HG03159 (cell line): ENCODE measurements around the gene CPLX3.

Experiments used
- ATAC-seq: cut with Tn5 transposase; IDR thresholded peaks from one replicate; pipeline ENCODE4 v1.9.1; 2021; ENCODE audit warnings: mild to moderate bottlenecking, moderate library complexity; ENCODE audit not compliant: unreplicated experiment

The CPLX3 gene

DNA sequence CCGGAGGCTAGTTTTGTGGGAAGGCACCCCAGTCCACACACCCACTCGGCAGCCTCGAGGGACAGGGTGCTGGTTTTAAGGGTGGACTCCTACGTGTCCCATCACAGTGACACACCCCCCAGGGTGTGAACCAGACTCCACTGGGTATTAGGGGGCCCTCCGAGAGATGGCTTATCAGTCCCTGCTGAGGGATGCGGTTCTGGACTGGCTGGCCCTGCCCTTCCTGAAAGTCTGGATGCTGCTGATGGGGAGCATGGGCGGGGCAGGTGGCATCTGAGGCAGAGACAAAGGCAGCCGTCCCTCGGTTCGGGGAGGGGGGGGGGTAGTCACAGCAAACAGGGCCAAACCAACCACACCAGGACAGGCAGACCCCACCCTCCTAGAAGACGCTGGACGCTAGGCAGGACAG lies 17.5 kb downstream of the CPLX3 start:
- ATAC-seq: no peak

DNA sequence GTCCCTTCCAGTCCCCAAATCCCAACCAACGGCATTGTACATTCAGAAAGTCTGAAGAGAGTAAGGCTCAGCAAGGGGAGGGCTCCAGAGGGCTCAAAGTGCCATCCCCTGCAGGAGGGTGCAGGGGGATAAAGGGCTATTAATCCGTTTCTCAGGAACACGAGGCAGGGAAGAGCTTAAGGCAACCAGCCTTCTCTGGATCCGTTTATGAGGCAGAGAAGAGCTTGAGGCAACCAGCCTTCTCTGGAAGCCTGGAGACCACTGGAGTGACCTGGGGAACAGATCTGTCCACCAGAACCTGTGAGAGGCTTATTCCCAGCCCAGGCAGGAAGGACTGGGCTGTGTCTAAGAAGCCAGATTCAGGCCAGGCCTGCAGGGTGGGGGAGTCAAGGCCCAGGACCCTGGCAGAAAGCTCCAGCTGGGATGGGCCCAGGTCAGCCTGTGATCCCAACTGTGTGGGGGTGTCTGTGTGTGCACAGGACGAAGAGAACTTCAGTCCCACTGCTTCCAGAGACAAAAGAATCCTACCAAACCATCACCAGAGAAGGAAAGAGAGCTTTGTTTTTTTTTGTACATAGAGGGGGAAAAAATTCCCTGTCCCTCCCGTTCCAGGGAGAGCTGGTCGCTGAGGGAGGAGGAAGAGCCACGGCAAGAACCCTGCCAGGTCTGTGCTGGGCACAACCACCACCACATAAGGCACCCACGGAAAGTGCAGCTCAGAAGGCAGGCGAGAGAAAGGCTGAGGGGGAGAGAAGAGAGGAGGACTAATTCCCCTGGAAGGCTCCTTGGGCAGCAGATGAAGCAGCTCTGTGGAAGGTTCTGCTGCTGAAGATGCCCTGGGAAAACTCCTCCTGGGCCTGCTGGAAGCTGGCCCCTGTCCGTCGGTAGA lies 18.1 kb downstream of the CPLX3 start:
- ATAC-seq: no peak

DNA sequence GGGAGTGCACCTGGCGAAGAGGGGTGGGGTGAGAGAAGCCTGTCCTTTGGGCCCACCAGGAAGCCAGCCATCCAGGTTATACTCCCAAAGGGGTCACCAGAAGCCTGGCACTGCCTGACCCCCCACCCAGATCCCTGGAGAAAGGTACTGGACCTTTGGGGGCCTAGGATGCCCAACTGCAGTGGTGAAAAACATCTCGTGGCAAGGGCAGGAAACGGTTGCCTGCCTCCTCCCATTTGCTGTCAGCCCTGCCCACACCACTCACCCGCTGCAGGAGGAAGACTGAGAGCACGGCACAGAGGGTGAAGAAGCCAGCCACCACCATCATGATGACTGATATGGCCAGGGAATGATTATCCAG lies 18.8 kb downstream of the CPLX3 start:
- ATAC-seq: no peak

DNA sequence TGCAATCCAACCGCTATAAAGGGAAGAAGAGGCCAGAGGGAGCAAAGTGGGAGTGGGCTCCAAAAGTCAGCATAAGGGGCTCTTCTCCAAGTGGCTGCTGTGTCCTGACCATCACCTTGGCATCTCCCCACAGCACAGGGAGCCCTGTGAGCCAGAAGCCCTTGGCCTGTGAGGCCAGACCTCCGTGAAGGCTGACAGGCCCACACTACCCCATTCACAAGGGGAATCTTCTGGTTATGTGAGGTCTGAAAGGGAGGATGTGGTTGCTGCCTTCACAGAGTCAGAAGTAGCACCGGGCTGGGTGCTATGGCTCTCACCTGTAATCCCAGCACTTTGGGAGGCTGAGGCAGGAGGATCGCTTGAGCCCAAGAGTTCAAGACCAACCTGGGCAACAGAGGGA lies 19.2 kb downstream of the CPLX3 start:
- no peak for ATAC-seq

DNA sequence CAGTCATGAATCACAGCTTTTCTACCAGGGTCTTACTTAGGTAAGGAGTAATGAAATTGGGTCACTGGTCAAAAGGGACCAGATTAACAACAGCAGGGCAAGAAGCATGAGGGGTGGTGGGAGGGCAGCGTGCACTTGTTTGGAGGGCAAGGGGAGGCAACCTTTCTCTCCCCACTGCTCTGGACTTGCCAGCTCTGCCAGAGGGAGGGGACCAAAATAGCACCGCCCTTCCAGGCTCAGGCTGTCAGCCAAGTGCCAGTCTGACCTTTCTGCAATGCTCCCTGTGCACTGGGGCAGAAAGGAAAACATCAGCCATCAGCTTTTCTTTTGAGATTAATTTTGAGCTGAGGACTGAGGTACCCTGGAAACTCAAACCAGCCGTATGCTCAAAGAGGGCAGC lies 21.0 kb downstream of the CPLX3 start:
- ATAC-seq: no peak

DNA sequence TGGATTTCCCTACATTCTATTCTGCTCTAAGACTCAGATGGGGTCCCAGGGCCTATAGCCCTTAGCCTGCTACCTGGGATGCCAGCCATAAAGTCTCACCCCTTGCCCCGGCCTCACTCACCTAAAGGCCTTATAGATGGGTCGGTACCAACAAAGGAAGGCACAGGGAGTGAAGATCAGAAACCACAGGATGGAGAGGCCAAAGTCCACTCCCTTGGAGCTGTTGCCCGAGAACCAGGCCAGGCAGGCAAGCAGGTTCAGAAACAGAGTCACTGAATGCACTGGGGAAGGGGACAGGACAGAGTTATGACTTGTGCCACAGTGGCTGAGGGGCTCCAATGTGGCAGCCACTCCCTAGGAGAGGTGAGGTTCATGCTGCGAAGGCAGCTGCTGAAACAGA lies 24.0 kb downstream of the CPLX3 start:
- ATAC-seq: no peak

DNA sequence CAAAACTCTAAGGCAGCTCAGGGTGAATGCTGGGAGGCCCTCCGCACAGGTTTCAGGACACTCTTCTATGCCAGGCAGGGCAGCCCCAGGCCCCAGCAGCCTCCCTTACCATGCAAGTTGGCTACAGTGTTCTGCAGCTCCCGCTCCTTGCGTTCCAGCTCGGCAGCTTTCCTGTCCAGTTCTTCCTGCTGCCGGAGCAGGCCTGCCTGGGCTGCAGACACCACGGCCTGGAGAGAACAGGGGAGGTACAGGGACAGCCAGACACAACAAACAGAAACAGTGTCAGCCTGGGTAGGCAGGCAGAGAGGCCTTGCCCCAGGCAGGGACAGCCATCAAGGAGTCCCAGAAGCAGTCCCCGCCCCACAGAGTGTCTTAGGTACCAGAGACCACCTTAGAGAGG lies 25.5 kb downstream of the CPLX3 start:
- no peak for ATAC-seq

DNA sequence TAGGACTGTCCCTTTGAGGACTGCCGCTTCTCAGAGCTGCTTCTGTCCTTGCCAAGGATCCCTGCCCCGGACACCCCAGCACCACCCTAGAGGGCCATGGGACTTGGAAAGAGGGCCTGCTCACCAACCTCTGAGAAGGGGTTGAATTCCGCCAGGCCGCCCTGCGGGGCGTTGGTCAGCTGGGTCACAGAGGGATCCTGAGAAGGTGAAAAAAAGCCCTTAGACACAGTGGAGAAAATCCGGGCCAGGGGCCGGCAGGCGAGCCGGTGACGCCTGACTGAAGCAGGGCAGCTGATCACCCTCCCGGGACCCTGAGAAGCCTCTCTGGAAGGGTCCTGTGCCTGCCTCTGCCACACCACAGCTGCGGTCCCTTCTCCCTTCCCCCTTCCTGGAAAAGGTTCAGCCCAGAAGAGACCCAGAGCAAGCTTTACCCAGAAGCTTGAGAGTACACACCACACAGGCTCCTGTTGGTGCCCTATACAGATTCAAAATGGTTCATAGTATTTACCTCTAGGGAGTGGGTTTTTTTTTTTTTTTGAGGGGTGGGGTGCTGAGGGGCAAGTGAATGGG lies 28.1 kb downstream of the CPLX3 start:
- ATAC-seq: no peak

DNA sequence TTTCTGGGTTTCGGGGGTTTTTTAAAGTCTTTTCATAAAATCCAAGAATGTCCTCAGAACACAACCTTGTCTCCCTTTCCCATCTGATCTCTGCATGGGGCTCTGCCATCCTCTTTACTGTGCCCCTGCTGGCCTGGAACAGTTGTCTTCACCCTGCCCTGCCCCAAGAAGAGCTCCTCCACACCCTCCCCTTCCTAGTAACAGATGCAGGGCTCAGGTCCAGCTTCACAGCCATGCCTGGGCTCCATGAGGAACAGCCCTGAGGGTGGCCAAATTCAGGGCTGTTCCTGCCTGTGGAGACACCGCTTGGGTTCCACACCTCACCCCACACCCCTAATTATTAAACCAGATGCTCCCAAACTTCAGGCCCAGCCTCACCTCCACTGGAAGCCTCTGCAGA lies 29.4 kb downstream of the CPLX3 start:
- ATAC-seq: no peak

DNA sequence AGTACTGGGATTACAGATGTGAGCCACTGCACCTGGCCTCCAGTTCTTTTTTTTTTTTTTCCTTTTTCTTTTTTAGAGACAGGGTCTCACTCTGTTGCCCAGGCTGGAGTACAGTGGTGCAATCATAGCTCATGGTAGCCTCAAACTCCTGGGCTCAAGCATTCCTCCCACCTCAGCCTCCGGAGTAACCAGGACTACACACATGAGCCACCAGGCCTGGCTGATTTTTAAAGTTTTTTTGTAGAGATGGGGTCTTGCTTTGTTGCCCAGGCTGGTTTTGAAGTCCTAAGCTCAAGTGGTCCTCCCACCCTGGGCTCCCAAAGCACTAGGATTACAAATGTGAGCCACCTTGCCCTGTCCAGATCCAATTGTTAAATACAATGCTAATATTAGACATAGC lies 30.1 kb downstream of the CPLX3 start:
- no peak for ATAC-seq

DNA sequence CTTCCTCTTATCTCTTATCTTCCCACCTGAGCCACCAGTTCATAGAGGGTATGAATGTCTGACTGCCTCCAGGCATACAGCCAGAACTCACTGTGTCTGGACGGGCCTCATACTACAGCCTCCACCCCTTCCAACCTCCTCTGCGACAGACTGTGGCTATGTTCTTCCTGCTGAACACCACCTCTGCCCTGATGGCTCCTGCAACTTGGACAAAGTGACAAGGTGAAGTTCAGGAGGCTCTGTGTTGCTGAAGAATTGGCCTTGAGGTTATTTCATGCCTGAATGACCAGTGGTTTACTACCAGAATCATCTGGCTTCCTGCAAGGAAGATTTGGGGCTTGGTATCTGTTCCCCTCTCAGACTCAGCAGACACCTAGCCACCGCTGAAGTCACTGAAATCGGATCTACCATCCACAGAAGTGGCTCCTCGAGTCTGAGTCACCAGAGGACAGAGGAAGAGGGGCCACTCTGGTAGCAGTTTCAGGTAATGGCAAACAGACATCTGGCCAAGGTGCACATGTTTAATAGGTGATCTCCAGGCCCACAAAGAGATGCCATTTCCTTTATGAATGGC lies 30.7 kb downstream of the CPLX3 start:
- peak; percentile 75 for ATAC-seq

DNA sequence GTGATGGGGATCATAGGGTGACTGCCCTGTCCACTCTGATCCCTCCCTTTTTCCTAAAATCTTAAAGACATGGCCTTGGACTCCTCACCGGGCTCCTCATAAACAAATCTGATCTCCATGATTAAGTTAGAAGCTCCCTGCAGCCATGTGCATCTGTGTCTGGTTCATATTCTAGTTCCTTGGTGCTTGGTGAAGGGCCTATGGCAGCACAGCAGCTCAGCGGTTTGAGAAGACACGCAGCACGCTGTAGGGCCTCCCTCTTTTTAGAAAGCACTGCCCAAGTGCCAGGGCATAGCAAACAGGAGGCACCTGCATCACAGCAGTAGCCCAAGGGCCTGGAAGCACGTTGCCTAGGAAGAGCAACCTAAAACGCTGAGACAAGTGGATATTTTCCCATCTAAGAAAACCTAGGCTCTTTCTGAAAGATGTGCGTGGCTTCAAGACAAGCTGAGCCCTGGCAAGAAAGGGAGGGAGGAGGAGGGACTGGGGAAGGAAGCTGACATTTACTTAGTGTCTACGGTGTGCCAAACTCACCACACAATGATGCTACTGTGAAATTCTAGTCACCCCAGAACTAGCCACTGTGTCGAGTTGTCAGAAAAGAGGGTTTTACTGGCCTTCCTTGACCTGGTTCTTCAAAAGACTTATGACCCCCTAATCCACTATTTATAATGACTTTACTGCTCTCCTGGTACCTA lies 31.4 kb downstream of the CPLX3 start:
- ATAC-seq: peak; percentile 6

DNA sequence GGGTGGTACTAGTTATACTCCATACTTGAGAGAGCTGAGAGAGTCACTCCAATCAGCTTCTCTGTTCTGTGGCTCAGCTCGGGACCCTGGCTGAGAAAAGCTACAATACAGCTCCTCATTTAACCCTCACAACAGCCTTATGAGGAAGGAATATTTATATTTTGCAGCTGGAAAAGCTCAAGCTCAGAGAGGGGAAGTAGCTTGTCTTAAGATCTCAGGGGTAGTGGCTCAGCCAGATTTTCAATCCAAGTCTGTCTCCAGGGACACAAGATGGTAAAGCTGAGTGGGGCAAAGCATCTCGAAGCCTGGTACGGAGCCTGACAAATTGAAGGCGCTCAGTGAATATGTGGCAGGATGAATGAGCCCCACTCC lies 31.9 kb downstream of the CPLX3 start:
- no peak for ATAC-seq

DNA sequence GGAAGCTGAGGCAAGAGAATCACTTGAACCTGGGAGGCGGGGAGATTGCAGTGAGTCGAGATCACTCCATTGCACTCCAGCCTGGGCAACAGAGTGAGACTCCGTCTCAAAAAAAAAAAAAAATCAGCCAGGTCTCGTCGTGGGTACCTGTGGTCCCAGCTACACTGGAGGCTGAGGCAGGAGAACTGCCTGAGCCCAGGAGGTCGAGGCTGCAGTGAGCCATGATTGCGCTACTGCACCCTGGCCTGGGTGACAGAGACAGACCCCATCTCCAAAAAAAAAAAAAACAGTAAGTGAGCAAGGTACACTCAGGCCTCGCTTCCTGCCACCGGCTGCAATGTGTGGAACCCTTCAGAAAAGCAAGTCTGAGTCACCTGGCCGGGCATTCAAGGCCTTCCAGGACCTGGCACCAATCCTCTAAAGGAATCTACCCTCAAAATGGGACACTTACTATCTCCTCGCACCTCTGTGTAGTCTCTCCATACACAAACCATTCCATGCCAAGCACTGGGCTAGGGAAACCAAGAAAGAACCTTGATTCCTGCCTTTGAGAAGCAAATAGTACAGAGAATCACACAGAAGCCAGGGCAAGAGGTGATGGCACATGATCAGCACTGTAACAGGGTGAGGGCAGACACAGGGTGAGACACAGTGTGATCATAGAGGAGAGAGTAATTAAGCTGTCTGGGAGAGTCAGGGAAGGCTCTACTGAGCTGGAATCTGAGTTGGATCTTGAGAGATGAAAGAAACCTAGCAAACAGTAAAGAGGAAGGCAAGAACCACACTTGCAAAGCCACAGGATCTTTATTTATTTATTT lies 37.0 kb downstream of the CPLX3 start:
- no peak for ATAC-seq

DNA sequence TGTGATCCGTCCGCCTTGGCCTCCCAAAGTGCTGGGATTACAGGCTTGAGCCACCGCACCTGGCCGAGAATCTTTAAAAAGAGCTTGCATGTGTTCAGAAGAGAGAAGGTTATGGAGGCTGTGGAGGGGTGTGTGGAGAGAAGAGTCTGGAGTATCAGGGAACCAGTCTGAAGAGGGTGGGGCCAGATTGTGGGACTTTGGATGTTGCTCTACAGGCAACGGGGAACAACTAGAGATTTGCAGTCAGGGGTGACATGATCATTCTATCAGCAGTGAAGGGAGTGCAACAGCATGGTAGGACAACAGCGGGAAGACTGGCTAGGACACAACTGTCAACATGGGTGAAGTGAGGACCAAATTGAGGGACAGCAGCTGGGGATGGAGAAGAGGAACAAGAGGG lies 37.9 kb downstream of the CPLX3 start:
- ATAC-seq: no peak

DNA sequence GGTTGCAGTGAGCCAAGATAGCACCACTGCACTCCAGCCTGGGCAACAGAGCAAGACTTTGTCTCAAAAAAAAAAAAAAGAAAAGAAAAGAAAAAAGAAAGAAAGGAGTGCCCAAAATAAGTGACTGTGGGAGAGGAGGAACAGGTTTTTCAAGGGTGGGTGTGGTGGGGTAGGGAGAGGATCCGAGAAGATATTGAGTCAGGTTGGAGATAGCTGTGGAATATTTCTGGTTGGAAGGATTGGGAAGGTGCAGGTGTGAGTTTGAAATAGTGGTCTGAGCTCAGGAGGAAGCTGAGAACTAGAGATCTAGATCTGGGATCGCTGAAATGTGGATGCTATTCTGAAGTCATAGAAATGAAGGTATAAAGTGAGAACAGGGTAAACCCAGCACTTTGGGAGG lies 38.9 kb downstream of the CPLX3 start:
- ATAC-seq: no peak

DNA sequence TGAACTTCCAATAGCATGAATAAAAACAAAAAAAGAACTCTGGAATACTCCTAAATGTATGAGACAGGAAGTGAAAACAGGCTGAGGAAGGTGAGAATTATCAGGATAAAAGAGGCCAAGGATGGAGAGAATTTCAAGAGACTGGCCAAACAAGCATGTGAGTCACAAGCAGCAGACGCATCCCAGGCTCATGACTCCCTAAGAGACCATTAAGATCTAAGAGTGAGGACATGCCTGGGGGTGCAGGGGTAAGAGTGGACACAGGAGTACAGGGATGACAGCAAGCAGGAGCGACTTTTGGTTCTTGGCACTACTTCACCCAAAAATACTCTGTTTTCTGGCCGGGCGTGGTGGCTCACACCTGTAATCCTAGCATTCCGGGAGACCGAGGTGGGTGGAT lies 39.7 kb downstream of the CPLX3 start:
- no peak for ATAC-seq

DNA sequence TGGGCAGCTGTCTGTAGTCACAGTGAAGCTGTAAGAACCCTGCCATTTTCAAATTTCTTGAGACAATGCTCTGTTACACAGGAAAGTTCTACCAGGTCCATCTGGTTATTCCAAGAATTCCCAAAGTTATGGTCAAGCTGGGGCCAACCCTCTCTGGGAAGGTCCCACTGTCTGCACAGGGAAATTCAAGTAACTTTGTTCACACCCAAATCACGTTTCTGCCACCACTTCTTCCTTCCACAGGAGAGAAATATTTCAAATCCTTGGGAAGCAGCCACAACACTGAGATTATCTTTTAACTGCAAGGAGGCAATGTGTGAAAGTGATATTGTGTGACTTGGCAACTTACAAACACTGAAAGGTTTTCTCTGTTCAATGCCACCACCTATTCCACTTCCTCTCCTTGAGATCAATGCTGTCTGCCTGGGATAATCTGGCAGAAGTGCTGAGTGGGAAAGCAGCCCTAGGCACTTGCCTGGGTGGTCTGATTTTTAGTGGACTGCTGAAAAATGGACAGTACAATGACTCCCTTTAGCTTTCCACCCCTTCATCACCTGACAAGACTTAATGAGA lies 41.1 kb downstream of the CPLX3 start:
- ATAC-seq: no peak

DNA sequence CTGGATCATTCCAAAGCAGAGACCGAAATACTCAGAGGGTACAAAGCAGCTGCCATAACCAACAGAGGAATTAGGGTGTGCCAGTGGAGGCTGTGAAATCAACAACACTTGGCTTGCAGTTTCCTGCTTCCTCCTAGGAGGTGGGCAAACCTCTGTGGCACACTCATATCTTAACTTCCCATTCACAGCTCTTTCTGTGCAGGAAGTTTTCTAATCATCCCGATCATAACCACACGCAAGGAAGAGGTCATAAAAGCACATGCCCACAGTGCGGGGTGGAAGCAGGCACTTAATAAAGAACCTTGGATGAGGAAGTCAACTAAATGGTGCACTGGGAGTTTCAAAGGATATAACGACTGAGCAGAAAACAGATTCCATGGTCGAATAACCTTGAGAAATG lies 41.6 kb downstream of the CPLX3 start:
- ATAC-seq: no peak

DNA sequence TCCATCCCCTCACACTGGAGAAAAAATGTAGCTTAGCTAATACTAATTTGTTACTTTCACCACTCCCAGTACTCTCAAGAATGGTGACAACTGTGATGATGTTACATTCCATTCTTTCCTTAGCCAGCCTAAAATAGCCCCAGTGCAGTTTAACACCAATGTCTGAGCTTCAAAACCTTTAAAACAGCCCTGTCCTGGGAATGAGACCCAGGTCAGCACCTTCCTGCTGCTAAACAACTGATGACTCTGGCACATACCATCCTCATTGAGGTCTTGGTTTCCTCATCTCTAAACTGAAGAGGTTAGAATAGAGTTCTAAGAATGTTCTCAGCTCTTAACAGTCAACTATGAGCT lies 42.9 kb downstream of the CPLX3 start:
- no peak for ATAC-seq
